Measurements from ENCODE around the gene NAA11. TPM values are rescaled to one million over a fixed set of nuclear protein-coding genes. Genes with fewer than 3 reads are reported as not detected.

The NAA11 gene
- total RNA-seq, 4 donors from 2014 or later: not detected

DNA sequence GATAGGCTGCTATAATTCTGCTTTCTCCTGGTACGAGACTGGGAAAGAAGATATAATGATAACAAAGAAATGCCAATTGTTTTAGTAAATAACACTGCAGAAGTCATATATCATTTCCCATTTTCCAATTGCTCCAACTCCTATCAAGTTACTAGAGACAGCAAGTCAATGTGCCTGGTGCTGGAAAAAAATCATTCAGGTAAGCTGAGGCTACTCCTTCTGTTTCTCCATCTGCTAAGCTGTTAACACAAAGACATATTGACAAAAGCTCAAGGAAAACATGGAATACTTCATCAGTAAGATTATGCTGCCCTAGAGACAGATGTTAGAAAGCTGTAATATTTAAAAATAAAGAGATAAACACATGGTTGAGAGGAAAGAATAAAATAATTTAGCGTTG is 10.0 kb downstream of the NAA11 start:
- TF ChIP-seq, protein P1, sequence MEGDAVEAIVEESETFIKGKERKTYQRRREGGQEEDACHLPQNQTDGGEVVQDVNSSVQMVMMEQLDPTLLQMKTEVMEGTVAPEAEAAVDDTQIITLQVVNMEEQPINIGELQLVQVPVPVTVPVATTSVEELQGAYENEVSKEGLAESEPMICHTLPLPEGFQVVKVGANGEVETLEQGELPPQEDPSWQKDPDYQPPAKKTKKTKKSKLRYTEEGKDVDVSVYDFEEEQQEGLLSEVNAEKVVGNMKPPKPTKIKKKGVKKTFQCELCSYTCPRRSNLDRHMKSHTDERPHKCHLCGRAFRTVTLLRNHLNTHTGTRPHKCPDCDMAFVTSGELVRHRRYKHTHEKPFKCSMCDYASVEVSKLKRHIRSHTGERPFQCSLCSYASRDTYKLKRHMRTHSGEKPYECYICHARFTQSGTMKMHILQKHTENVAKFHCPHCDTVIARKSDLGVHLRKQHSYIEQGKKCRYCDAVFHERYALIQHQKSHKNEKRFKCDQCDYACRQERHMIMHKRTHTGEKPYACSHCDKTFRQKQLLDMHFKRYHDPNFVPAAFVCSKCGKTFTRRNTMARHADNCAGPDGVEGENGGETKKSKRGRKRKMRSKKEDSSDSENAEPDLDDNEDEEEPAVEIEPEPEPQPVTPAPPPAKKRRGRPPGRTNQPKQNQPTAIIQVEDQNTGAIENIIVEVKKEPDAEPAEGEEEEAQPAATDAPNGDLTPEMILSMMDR (IDR thresholded peaks at IDR 0.05; ENCODE audit: low read depth): no peak

DNA sequence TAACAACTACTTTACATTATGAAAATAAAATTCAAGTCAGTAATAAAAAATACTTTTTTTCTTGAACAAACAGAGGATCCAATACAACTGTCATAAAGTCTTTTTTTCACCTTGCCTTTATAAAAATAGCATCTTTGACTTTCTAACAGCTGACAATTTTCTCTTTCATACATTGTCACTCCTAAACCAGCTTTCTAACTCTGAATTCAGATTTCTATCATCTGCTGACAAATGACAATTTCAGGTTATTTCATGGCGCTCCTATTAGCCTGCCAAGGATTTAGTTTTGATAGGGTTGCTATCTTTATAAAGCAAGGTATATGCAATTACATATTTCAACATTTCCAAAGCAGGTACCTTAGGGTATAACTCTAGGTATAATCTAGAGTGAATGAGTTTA is 14.6 kb downstream of the NAA11 start:
- TF ChIP-seq, protein P1 (IDR thresholded peaks at IDR 0.05; ENCODE audit: low read depth): no peak

DNA sequence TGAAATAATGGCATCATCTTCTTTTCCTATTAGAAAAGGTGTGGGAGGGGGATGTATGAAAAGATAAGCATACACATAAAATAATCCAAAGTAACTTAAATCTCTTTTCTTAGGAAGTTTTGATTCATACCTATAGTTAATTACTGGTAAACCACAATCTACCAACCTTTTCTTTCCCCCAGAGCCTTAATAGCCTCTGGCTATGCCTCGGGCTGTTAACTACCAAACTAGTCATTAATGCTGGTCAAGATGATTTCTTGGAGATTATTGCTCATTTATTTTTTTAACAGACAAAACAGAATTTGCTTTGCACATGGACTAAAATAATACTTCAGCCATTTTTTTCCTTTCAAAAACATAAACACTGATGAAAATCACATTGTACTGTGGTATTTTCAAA is 16.9 kb downstream of the NAA11 start:
- TF ChIP-seq, protein P1 (IDR thresholded peaks at IDR 0.05; ENCODE audit: low read depth): no peak

GRCh38 chr4:79308137-79308536 is 17.7 kb downstream of the NAA11 start:
- TF ChIP-seq, protein P1 (IDR thresholded peaks at IDR 0.05; ENCODE audit: low read depth): no peak

- TF ChIP-seq, protein P1 (IDR thresholded peaks at IDR 0.05; ENCODE audit: low read depth): no peak
Measured at GRCh38 chr4:79306795-79307194, 19.1 kb downstream of the NAA11 start.

- TF ChIP-seq, protein P1 (IDR thresholded peaks at IDR 0.05; ENCODE audit: low read depth): no peak
Measured at GRCh38 chr4:79300280-79300679, 25.6 kb downstream of the NAA11 start.

- TF ChIP-seq, protein P1 (IDR thresholded peaks at IDR 0.05; ENCODE audit: low read depth): no peak
Measured at GRCh38 chr4:79298484-79298883, 27.4 kb downstream of the NAA11 start.
